Activated naive CD8-positive, alpha-beta T cell (primary cell): ENCODE measurements around the gene SETD2.

ENCODE experiments used
- H3K27ac Mint-ChIP-seq: one replicate; pipeline ENCODE4 v1.8.0; 2021; ENCODE audit warnings: mixed read lengths
- H3K27me3 Mint-ChIP-seq: one replicate; pipeline ENCODE4 v1.8.0; 2021; ENCODE audit warnings: mixed read lengths
- H3K36me3 Mint-ChIP-seq: one replicate; pipeline ENCODE4 v1.8.0; 2021; ENCODE audit warnings: mixed read lengths
- H3K4me1 Mint-ChIP-seq: one replicate; pipeline ENCODE4 v1.8.0; 2021; ENCODE audit warnings: low read depth, mixed read lengths
- H3K4me3 Mint-ChIP-seq: one replicate; pipeline ENCODE4 v1.8.0; 2021; ENCODE audit warnings: mild to moderate bottlenecking, mixed read lengths
- H3K9me3 Mint-ChIP-seq: one replicate; pipeline ENCODE4 v1.8.0; 2021; ENCODE audit warnings: low read depth, mixed read lengths

Gene SETD2

DNA sequence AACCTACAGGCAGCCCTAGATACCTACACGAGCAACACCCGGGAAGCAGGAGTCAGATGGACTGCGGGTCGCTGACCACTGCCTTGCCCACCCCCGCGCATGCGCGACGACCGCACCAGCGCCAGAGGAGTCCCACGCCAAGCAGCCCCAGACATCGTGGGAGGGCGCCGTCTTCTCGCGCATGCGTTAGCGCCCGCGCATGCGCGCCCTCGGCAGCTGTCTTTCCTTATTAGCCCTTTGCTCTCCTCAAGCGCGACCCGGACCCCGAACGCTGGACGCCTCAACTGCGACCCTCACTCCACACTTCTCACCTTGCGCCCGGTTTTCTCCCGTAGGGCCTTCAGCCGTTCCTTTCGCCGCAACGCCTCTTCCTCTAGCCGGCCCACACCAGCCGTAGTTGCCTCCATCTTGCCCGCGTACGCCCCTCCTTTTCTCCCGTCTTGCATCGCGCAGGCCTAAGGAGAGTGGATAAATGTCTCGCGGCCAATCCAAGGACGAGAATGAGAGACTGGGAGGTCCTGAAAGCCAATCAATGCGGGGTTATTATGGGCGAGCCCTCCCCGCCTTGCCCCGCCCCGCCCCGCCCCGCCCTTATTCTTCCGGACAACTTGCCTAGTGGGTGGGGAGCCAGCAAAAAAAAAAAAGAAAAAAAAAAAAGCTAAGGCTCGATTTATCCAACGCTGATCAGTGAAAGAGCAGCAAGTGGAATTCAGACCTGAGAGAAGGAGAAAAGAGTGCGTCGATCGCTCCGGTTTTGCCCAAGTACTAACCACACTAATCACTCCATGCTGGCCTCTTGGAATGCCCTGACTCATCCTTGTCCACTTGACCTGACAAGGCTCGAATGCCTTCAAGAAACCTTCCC lies 187.4 kb downstream of the SETD2 start, which contains the start of gene CCDC12:
Gene CCDC12, minus strand, starts transcription at position 420 of the 865 bp plus-strand sequence. Its CDS starts 13 bp downstream, at position 407.
- no peaks in the 10 kb centered on the region for H3K9me3 Mint-ChIP-seq
- peak within 1 kb of the TSS; percentile 99 for H3K4me3 Mint-ChIP-seq
- H3K27me3 Mint-ChIP-seq, result no peaks in the 10 kb centered on the region
- H3K4me1 Mint-ChIP-seq, result peaks cover 60% of the 10 kb centered on the region
- H3K27ac Mint-ChIP-seq, result peak within 1 kb of the TSS; percentile 99
- H3K36me3 Mint-ChIP-seq, result peaks cover 7% of the 10 kb centered on the region

DNA sequence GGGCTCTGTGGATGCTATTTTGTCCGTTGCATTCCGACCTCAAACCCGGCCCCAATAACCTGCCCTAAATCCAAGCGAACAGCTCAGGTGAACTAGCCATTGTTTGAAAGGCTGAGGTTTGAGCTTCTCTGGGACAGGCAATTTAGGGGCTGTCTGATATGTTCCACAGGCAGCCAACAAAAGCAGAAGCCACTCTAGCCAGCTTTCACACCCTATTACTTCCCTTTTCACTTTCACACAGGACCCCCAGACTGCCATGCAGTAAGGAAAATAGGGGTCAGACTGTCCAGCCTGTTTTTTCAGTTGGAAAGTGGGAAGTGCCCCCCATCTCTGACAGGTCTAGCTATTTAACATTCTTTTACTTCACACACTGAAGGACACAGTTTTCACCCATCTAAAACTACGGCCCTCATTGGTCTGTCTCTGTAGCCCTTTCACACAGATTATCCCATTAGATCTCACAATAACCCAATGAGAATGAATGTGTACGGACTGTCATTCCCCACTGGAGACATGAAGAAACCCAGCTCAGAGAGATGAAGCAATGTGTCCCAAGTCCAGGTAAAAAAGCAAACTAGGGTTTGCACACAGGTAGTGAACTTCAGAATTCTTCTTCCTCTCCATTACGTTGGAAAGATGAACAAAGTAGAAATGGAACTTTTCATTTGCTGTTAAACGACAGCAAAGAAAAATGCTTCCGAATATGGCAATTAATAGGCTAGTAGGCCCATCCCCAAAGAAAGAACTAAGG lies 189.3 kb downstream of the SETD2 start:
- no peaks in the 10 kb centered on the region for H3K27me3 Mint-ChIP-seq
- peaks cover 70% of the 10 kb centered on the region for H3K4me1 Mint-ChIP-seq
- peaks cover 10% of the 10 kb centered on the region for H3K36me3 Mint-ChIP-seq
- H3K9me3 Mint-ChIP-seq, result no peaks in the 10 kb centered on the region
- peak overlapping the region; percentile 99 for H3K4me3 Mint-ChIP-seq
- peak overlapping the region; percentile 76 for H3K27ac Mint-ChIP-seq

GRCh38 chr3:46972396-46972795 lies 191.5 kb downstream of the SETD2 start:
- Mint-ChIP-seq H3K27ac (peak overlapping the region; percentile 79), H3K4me1 (peaks cover 76% of the 10 kb centered on the region), H3K36me3 (peaks cover 10% of the 10 kb centered on the region), H3K9me3 (no peaks in the 10 kb centered on the region), H3K27me3 (no peaks in the 10 kb centered on the region), H3K4me3 (peak overlapping the region; percentile 76)

DNA sequence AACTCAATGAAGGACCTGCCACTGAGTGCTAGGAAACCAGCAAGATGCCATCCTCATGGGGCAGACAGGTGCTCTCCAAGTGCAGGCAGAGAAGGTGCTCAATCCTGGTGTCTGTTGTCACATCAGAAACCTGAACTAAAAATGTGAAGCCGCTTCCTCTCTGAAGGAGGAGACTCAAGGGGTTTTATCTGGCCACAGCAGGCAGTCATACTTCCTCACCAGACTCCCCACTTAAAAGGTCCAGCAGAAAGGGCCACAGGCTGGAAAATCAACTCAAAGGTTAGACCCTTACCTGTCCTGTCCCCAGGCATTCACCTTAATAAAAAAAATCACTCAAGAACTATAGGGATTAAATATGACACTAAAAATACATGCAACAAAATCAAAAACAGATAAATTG lies 192.2 kb downstream of the SETD2 start:
- Mint-ChIP-seq H3K27ac (peak overlapping the region; percentile 79), H3K4me1 (peaks cover 80% of the 10 kb centered on the region), H3K36me3 (peaks cover 10% of the 10 kb centered on the region), H3K4me3 (peak overlapping the region; percentile 67), H3K9me3 (no peaks in the 10 kb centered on the region), H3K27me3 (no peaks in the 10 kb centered on the region)

- Mint-ChIP-seq H3K9me3 (no peaks in the 10 kb centered on the region), H3K4me3 (peak overlapping the region; percentile 67), H3K27ac (peak overlapping the region; percentile 79), H3K4me1 (peaks cover 84% of the 10 kb centered on the region), H3K36me3 (peaks cover 10% of the 10 kb centered on the region), H3K27me3 (no peaks in the 10 kb centered on the region)
Observed at GRCh38 chr3:46971151-46971550, 192.8 kb downstream of the SETD2 start.

- Mint-ChIP-seq H3K4me1 (peaks cover 88% of the 10 kb centered on the region), H3K27me3 (no peaks in the 10 kb centered on the region), H3K9me3 (no peaks in the 10 kb centered on the region), H3K27ac (peak overlapping the region; percentile 7), H3K36me3 (peaks cover 13% of the 10 kb centered on the region), H3K4me3 (peak overlapping the region; percentile 67)
Observed at GRCh38 chr3:46970391-46971091, 193.4 kb downstream of the SETD2 start.

- H3K27me3 Mint-ChIP-seq, result no peaks in the 10 kb centered on the region
- peak overlapping the region; percentile 50 for H3K27ac Mint-ChIP-seq
- H3K36me3 Mint-ChIP-seq, result peaks cover 7% of the 10 kb centered on the region
- H3K9me3 Mint-ChIP-seq, result no peaks in the 10 kb centered on the region
- H3K4me1 Mint-ChIP-seq, result peaks cover 84% of the 10 kb centered on the region
- H3K4me3 Mint-ChIP-seq, result no peak overlapping the region
Observed at GRCh38 chr3:46968783-46969428, 195.0 kb downstream of the SETD2 start.

DNA sequence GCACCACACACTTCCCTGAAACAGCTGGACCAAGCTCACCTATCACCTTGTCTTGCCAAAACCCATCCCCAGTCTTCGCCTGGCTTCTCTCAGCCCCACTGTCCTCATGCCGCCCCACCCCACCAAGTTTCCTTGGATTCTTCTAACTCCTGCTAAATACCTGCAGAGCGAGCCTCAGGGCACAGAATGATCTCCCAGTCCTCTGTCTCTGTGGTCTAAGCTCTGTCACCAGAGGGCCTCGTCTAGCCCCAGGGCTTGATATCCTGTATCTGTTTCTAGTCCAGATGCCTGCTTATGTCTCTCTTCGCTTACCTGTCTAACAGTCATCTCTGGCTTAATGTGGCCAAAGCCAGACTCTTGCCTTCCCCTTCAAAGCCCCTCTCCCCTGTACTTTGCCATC lies 197.1 kb downstream of the SETD2 start:
- Mint-ChIP-seq H3K27ac (peak overlapping the region; percentile 5), H3K36me3 (peaks cover 9% of the 10 kb centered on the region), H3K4me1 (peaks cover 86% of the 10 kb centered on the region), H3K9me3 (no peaks in the 10 kb centered on the region), H3K27me3 (no peaks in the 10 kb centered on the region), H3K4me3 (no peak overlapping the region)
